K562 (cell line): Measurements from ENCODE around the gene CORIN.

Source experiments
- EHMT2 ChIP-seq: fragments of 450-650 bp; IDR thresholded peaks from 2 replicates; pipeline ENCODE4 v1.6.1; 2018; ENCODE audit warnings: antibody characterized with exemption
- ELF1 ChIP-seq: fragments of 200-800 bp; sonication (Bioruptor generic); IDR thresholded peaks from 2 replicates; pipeline ENCODE4 v1.6.1; 2016; ENCODE audit warnings: missing genetic modification characterization, missing compliant biosample characterization
- POLR2G ChIP-seq: fragments of 200-400 bp; formaldehyde crosslinking; IDR thresholded peaks from 2 replicates; pipeline ENCODE4 v1.6.1; 2017; ENCODE audit warnings: low read depth, mild to moderate bottlenecking, antibody characterized with exemption, low read length, moderate library complexity
- ZC3H4 ChIP-seq: sonication (generic); formaldehyde crosslinking; IDR thresholded peaks from 2 replicates; pipeline ENCODE4 v1.9.0; 2021; ENCODE audit warnings: missing genetic modification reagents, borderline replicate concordance
- TF ChIP-seq, protein P1 (sequence below): IDR thresholded peaks from 2 replicates; pipeline ENCODE4 v1.6.1; 2016; ENCODE audit warnings: missing genetic modification characterization, missing compliant biosample characterization
- TF ChIP-seq, protein P2 (sequence below): fragments of 250-450 bp; sonication (Bioruptor Pico); IDR thresholded peaks from 2 replicates; pipeline ENCODE4 v1.5.0; 2020; ENCODE audit warnings: mild to moderate bottlenecking
- TF ChIP-seq, protein P3 (sequence below): sonication (generic); formaldehyde crosslinking; IDR thresholded peaks from 2 replicates; pipeline ENCODE4 v1.8.0; 2022; ENCODE audit warnings: mild to moderate bottlenecking, missing genetic modification reagents
- TF ChIP-seq, protein P4 (sequence below): sonication (generic); formaldehyde crosslinking; IDR thresholded peaks from 2 replicates; pipeline ENCODE4 v1.8.0; 2022; ENCODE audit warnings: mild to moderate bottlenecking, low read depth, missing genetic modification reagents

DNA sequence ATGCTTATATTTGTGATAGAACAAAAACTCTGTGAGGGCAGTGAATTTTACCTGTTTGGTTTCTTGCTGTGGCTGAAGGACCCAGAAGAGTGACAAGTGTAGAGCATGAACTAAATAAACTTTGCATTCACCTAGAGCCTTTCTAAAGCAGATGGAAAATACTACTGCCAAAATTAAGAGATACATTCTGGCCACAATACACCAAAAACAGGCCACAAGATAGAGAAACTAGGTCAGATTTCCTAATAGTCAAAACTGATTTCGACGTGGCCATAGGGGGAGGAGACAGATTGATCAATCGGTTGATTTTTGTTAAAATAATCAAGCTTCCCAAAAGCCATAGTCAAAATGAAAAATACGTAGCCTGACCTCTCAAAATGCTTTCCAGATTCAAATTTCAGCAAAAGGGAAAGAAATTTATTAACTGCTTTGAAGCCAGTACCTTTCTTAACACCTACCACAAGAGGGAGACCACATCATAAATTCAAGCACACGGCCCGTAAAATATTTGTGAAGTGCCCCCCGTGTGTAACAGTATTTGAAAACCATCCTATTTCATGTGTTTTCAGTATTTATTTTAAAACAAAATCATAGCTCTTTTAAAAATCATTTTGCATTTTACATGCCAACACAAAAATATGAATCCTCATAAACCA is 132.4 kb downstream of the CORIN start:
- TF ChIP-seq, protein P1, sequence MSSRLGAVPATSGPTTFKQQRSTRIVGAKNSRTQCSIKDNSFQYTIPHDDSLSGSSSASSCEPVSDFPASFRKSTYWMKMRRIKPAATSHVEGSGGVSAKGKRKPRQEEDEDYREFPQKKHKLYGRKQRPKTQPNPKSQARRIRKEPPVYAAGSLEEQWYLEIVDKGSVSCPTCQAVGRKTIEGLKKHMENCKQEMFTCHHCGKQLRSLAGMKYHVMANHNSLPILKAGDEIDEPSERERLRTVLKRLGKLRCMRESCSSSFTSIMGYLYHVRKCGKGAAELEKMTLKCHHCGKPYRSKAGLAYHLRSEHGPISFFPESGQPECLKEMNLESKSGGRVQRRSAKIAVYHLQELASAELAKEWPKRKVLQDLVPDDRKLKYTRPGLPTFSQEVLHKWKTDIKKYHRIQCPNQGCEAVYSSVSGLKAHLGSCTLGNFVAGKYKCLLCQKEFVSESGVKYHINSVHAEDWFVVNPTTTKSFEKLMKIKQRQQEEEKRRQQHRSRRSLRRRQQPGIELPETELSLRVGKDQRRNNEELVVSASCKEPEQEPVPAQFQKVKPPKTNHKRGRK (tag) = no peak
- TF ChIP-seq ELF1 (tag) (no peak), POLR2G (no peak), ZC3H4 (CRISPR knock-in tag) (no peak), EHMT2 (no peak)
- TF ChIP-seq, protein P2, sequence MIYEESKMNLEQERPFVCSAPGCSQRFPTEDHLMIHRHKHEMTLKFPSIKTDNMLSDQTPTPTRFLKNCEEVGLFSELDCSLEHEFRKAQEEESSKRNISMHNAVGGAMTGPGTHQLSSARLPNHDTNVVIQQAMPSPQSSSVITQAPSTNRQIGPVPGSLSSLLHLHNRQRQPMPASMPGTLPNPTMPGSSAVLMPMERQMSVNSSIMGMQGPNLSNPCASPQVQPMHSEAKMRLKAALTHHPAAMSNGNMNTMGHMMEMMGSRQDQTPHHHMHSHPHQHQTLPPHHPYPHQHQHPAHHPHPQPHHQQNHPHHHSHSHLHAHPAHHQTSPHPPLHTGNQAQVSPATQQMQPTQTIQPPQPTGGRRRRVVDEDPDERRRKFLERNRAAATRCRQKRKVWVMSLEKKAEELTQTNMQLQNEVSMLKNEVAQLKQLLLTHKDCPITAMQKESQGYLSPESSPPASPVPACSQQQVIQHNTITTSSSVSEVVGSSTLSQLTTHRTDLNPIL (CRISPR knock-in tag) = no peak
- TF ChIP-seq, protein P3, sequence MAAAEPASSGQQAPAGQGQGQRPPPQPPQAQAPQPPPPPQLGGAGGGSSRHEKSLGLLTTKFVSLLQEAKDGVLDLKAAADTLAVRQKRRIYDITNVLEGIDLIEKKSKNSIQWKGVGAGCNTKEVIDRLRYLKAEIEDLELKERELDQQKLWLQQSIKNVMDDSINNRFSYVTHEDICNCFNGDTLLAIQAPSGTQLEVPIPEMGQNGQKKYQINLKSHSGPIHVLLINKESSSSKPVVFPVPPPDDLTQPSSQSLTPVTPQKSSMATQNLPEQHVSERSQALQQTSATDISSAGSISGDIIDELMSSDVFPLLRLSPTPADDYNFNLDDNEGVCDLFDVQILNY (CRISPR knock-in tag) = no peak
- TF ChIP-seq, protein P4, sequence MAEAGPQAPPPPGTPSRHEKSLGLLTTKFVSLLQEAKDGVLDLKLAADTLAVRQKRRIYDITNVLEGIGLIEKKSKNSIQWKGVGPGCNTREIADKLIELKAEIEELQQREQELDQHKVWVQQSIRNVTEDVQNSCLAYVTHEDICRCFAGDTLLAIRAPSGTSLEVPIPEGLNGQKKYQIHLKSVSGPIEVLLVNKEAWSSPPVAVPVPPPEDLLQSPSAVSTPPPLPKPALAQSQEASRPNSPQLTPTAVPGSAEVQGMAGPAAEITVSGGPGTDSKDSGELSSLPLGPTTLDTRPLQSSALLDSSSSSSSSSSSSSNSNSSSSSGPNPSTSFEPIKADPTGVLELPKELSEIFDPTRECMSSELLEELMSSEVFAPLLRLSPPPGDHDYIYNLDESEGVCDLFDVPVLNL (CRISPR knock-in tag) = no peak
